ENCODE data around the gene TMEM252.
A peak's percentile ranks its signal among the peaks of the same experiment; 100 is the strongest.

Gene TMEM252, protein sequence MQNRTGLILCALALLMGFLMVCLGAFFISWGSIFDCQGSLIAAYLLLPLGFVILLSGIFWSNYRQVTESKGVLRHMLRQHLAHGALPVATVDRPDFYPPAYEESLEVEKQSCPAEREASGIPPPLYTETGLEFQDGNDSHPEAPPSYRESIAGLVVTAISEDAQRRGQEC

DNA sequence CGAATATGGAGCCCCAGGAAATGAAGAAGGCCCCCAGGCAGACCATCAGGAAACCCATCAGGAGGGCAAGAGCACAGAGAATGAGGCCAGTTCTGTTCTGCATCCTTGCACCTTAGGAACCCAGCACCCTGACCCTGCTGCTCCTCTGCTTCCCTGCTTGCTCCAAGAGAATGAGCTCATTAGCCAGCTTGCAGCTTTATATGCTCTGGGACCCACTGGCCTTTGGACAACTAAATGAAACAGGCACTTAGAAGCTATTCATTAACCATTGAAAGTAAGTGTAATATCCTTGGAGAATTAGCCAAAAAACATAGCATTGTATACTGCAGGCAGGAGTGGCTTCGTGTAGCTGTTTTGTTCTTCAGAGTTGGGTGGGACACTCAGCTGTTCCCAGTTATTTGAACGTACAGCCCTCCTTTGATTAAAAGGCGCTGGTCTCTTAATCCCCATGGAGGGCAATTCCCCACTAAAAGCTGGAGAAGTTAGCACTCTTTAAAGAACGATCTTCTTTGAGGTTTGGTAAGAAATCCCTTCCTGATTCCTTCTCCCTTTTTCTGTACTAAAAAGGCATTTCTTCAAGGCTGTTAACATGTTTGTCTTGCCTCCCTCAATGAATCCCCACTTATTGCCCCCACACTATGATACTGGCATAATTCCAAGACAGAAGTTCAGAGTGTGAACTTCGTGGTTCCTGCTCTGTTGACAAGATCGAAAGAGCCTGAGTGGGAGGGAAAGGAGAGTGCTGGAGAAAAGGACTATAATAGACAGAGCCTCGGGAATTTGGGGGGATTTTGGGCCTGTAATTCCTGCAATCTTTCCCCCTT is at the start of gene TMEM252:
Gene TMEM252, minus strand, starts transcription at position 172 of the 824 bp plus-strand sequence. Its CDS starts 69 bp downstream, at position 103.
- DNase-seq (ENCODE audit: insufficient read length, low spot score) (no peak), FAIRE-seq (no peak)

DNA sequence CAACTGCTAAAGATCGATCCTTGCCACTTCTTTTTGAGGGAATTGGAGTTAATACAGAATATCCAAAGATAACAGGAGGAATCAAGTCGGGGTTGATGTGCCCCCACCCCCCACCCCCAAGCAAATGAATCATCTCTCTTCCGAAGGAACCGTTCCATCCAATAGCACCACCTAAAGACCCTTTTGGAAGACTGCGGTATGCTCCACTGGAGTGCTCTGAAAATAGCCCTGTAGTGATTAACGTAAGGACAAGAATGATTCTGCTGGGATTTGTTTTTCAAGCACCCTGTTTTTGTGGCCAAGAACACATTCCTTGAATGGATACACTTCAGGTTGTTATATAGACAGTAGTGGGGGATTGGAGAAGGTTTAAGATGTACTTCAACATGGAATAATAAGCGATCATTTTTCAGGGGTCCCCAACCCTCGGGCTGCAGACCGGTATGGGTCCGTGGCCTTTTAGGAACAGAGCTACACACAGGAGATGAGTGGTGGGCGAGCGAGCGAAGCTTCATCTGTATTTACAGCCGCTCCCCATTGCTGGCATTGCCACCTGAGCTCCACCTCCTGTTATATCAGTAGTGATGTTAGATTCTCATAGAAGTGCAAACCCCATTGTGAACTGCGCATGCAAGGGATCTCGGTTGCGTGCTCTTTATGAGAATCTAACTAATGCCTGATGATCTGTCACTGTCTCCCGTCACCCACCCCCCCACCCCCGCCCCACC is 44.5 kb upstream of the TMEM252 start:
- no peak for FAIRE-seq
- no peak for DNase-seq (ENCODE audit: insufficient read length, low spot score)

DNA sequence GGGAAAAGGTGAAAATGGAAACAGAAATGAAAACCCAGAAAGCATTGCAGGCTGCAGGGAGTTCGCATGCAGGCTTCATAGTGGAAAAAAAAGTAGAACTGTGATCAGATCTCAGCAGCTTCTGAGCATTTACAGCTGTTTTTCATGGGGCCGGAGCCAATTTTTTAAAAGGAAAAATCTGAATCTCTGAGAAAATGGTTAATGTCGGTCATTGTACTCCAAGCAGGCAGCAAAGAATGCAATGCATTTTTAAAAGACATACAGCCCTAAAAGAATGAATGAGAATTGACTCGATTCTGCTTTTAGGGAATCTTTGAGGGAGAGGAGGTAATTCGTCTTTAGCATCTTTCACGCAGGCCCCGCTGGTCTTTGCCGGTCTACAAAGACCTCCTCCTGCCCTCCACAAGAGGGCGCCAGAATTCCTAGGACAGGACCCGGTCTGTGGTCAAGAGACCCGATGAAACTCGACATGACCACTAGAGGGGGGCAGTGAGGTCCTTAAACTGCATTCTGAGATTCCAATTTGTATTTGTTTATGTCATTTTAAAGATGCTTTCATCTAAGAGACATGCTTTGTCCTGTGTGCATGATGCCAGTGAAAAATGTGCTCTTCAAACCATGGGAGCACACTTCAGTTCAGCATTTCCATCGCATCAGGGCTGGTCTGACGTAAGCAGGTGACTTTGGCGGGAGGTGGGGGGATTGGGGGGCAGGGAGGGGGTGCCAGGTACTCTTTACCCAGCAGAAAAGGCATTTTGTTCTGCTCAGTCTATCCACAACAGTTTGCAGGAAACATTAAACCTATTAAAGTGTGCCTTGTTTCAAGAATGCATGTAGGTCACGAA is 43.7 kb upstream of the TMEM252 start:
- DNase-seq (ENCODE audit: insufficient read length, low spot score) = peak; percentile 44
- peak; percentile 99 for FAIRE-seq

DNA sequence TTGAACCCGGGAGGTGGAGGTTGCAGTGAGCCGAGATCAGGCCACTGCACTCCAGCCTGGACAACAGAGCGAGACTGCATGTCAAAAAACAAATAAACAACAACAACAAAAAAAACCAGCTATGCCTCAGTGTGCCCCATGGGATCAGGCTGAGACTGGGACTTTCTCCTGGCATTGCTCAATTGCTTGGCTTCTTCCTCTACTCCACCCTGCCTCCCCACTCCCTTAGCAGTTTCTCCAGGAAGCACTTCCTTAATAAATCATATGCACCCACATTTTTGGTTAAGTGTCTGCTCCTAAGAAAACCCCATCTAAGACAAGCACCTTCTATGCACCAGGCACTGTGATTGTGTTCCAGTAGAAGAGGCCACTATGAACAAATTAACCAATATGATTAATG is 41.0 kb upstream of the TMEM252 start:
- no peak for FAIRE-seq
- no peak for DNase-seq (ENCODE audit: insufficient read length, low spot score)

DNA sequence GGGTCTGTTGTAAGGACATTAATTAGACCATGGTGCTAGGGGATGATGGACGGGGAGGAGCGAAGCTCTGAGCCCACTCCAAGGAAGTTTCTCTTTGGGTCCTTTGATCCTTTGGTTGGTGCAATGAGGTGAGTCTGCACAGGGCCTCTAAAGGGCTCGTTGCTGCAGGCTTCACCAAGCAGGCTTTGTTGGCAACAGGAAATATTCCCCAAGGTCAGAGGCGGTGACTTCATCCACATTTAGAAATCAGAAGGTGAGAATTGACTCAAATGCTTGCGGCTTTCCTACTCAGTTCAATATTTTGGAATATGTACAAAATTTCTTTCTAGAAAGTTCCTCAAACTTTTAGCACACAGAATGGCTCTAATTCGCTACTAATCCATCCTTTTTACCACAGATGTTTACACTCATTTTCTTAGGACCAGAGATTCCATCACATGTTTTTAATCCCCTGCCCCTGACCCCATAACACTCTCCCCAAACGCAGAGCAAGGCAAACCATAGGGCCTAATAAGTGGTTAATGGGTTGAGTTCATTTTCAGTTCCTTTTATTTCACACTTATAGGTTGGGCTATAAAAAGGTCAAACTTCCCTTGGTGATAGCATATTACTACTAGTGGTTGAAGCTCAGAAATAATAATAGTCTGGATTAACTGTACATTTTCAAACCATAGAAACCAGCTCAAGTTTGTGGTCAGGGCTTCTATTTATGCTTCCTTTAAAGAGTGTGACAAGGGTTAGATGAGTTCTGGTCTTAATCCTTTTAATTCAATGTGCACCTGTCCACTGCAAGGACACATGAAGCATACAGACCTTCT is 37.3 kb upstream of the TMEM252 start:
- peak; percentile 7 for DNase-seq (ENCODE audit: insufficient read length, low spot score)
- FAIRE-seq = peak; percentile 90

DNA sequence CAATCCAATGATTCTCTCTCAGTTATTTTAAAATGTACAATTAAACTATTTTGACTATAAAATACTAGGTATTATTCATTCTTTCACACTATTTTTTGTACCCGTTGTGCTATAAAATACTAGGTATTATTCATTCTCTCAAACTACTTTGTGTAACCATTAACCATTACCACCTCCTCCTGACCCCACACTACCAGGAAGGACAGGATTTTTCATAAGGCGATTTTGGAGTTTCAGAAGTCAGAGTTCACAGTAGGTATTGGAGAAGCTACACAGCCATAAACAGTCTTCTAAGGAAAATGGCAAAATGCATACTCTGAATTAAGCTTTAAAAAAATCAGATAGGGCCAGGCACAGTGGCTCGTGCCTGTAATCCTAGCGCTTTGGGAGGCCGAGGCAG is 35.1 kb upstream of the TMEM252 start:
- DNase-seq (ENCODE audit: insufficient read length, low spot score) (no peak), FAIRE-seq (no peak)

DNA sequence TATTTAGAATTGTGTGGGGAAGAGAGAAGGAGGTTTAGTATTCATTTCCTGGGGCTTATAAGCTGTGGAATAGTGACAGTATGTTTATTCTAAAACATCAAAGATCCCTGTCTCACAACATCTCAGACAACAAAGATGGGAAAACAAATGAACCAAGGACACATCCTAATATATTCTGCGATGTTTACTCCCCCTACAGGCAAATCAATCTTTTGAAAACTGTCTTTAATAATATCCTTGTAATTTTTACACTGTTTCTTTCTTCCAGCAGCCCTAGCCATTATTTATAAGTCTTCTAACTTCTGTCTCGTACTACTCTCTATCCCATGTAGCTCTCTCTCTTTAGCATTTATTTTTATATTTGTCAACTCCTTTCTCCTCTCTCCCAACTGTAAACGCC is 33.5 kb upstream of the TMEM252 start:
- peak; percentile 73 for FAIRE-seq
- no peak for DNase-seq (ENCODE audit: insufficient read length, low spot score)

DNA sequence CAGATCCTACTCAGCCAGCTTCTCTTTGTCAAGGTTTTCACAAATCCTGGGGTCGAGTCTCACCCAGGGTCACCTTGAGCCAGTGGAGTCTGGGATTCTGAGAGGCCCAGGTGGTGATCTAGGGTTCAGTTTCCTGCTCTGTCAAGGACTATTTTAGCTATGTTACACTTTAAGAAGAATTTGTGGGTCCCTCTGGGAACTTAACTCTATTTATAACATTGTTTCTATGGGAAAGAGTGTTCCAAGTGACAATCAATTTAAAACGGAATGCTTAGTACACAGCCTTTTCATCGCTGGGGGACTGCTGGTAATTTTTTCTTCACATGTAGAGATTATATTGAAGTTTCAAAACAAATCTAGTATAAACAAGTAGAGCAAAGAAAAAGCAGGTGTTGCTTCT is 26.9 kb upstream of the TMEM252 start:
- no peak for DNase-seq (ENCODE audit: insufficient read length, low spot score)
- no peak for FAIRE-seq

DNA sequence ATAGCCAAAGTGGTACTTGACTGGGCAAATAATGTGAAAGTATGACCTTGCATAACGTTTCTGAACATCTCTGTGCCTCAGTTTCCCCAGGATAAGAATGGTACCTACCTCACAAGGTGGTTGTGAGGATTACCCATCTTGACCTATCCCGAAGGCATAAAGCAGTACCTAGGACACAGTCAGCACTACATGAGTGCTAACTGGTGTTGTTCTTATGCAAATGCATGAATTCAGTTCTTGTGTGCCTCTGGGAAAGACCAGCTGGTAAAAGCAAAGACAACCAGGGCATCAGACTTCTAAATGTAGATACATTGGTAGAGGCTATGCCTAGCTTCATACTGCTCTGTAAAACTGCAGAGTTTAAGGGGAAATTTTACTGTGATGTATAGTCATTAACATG is 21.8 kb upstream of the TMEM252 start:
- FAIRE-seq = peak; percentile 8
- no peak for DNase-seq (ENCODE audit: insufficient read length, low spot score)

DNA sequence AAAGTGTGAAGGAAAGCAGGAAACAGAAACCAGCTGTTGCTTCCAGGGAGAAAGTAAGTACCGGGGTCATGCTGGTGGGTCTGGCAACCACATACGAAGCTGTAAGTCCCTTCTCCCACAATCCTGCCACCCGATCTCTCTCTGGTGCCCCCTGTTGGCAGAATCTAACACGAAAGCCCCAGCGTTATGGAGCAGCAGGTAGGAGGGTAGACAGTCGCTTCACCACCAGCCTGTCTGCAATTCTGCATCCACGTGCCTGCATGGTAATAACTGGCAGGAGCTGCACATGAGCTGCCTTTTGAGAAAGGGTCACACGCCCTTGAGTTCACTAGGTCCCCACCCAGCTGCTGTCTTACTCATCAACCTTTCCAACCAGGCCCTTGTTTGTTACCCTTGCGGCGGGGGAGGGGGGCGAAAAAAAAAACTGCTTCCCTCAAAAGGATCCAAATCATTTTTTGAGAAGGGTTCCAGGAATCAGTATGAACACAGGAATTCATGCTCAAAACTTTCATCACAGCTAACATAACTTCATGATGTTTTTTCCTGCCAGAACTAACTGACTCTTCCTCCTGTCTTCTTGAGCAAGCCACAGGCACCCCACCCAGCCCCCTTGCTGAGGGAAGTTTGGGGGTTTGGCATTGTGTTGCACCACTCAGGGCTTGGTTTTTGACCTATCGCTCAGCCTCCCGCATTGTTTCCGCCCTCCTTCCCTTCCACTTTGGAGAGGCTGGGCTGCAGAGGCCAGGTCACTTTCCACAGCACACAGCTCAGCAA is 19.6 kb upstream of the TMEM252 start:
- no peak for DNase-seq (ENCODE audit: insufficient read length, low spot score)
- FAIRE-seq = peak; percentile 89

DNA sequence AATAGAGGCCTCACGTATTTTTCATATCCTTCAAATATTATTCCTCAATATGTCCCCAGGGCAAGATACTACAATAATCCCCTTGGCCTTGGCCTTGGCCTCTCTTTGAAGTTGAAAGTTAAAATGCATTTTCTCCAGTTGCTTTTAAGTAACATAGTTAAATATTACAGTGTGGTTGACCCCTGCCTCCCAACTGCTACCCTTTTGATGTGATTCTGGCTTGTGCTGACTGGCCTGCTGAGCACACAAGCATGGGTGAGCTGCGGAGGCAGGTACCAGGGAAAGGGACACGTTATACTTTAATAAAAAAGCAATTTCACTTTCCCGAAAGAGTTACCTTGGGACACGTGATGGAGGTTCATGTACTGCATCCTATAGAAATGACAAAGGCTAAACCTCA is 17.9 kb upstream of the TMEM252 start:
- FAIRE-seq (no peak), DNase-seq (ENCODE audit: insufficient read length, low spot score) (no peak)

DNA sequence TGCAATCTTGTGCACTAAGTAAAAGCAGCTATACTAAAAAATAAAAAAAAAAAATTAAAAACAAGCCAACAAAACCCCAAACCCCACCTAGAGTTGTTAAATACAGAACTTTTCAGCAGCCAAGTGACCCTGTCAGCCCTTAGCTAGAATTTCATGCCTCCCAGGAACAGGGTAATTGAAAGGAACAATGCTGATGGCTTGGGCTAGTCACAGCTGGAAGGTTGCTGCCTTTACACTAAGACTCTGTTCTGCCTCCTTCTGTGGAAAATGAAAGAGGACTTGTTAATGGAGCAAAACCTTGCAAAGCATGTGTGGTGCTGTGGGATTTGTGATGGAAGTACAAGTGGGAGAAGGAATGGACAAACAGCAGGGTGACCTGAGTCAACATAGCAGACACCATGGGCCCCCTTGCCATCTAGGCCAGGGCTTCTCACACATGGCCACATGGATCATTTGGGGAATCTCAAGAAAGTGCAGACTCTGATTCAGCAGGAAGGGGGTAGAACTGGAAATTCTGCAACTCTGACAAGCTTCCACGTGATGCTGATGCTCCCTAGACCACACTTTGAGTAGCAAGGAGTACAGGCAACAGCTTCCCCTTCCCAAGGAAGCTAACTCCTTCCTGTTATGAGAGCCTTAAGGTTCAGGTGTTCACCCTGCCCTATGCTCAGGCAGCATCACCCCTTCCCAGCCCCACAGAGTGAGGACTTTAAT is 14.9 kb upstream of the TMEM252 start:
- DNase-seq (ENCODE audit: insufficient read length, low spot score) = no peak
- FAIRE-seq = no peak

DNA sequence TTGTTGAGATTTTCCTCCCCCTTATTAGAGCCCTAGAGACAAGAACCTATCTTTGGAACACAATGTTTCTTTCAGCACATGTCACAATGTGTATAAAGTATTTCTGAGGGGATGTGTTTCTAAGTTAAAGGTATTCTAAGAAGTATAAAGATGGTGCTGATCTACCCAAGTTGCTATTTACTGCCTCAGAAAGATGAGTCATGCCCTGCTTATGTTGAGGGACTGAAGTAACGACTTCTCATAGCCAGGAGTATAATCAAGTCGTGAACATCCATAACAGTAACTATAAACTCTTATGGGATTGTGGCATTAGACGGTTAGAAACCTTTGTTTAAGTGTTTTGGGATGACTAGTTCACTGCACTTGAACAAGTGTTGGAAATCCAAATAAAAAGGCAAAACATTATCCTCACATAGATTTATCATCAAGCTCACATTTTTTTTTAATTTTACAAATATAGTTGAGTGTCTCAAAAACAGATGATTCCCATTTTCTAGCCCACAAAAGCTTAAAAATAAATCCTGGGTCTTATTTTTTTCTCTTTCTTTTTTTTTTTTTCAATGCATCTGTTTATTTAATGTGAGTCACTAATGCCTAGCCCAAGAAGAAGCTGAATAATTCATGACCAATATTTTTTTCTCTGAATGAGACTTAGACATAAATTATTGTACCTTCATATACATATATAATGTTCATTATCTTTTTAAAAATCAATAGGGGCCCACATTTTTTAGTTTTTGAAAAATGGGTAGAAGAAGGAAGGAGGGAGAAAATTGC is 12.2 kb upstream of the TMEM252 start:
- FAIRE-seq (no peak), DNase-seq (ENCODE audit: insufficient read length, low spot score) (no peak)

DNA sequence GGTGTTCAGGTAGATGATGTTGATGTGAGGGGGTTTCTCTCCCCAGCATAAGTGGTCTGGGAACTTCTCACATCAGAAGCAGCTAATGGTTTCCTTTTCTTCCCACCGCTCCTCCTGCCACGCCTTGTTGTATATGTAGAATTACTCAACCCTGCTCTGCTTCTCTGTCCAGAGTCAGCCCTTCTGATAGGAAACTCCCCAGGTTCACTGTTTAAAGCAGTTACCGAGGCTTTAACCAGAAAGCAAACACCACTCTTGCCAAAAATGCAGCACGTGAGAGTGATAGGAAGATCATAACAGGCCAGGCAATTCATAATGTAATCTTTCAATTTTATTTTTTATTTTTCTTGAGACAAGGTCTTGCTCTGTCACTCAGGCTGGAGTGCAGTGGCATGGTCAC is 10.5 kb upstream of the TMEM252 start:
- DNase-seq (ENCODE audit: insufficient read length, low spot score) (no peak), FAIRE-seq (no peak)

DNA sequence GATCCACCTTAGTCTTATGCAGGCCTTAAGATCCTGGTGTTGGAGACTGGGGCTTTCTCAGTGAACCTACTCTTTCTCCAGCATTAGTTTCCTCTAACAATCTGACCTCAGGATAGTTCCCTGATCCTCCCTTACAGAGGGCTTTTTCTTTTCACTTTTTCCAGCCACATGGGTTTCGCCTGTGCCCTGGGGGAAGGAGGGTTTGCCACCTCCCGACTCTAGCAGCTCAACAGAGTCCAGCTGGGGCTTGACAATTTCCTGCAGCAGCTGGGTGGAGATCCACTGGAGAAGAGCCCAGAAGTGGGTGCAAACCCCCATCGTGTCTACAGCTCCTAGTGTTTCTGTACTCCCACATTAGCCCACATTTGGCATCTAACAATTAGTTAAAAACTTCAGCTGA is 7.6 kb upstream of the TMEM252 start:
- no peak for FAIRE-seq
- DNase-seq (ENCODE audit: insufficient read length, low spot score) = no peak

DNA sequence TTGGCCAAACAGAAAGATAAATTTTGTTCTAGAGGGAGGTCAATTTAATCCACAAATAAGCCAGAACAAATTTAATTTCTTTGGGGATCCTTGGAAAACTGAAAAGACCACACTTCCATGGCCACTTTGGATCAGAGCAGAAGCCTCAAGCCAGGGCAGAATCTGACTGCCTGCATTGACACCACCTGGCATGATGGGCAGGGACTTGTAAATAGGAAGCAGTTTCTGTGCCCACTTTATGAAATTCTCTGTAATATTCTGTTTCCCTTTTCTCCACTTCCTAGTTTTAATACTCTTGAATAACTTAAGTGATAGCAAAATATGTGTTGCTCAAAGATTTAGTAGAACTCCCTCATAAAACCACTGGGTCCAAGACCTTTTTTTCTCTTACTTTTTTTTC is 6.7 kb upstream of the TMEM252 start:
- FAIRE-seq (peak; percentile 39), DNase-seq (ENCODE audit: insufficient read length, low spot score) (no peak)

DNA sequence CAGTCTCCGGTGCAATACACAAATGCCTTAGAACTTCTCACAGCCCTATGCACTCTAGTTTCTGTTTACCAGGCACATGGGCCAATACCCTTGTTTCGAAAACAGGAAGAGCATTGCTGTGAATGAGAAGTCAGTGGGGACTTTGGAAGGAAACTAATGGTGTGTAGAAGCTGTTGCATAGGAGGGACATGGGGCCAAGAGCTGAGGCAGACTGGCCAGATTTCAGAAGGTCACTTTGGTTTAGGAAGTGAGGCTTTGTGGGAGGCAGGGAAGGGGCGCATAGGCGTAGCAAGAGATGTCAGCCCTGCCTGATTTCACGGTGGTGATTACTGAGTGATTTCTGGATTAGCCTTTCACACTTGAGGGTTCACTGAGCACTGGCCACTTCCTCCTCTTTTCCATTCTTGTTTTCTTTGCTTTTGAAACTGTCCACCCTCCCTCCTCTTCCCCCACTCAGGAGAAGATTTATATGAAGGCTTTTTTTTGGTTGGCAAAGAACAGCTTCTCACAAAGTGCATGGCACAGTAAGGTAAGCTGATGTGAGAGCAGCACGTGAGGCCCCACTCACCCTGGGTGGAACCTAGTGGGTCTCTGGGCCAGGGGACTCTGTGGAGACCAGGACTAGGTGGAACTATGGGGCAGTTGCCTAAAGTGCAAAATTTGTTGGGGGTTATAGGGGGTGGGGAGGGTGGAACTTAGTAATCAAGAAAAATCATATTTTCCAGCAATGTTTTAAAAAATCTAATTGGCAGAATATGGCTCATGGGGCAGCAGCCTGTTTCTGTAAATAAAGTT is 6.1 kb upstream of the TMEM252 start:
- peak; percentile 99 for FAIRE-seq
- DNase-seq (ENCODE audit: insufficient read length, low spot score) = peak; percentile 32
